Activated CD8-positive, alpha-beta memory T cell treated with anti-CD3 and anti-CD28 coated beads, Interleukin-2, amount 50 U/mL, for 24 hours (primary cell): ENCODE results near the gene WWOX.
A peak's percentile ranks its signal among the peaks of the same experiment; 100 is the strongest.
"Not testable (repeated sequence)": the region's sequence is repeated elsewhere in the genome, so short reads cannot be mapped to it uniquely, and the experiment has no call there.

Source experiments
- DNase-seq: peaks from one replicate; pipeline ENCODE4 v3.0.0-alpha.2; 2020; ENCODE audit errors: extremely low read depth

Gene WWOX

GRCh38 chr16:78500659-78501270 is 401.3 kb downstream of the WWOX start:
- DNase-seq = no peak

GRCh38 chr16:78501744-78502143 is 402.3 kb downstream of the WWOX start:
- DNase-seq = no peak

GRCh38 chr16:78502812-78503350 is 403.4 kb downstream of the WWOX start:
- DNase-seq = no peak

- peak; percentile 2 for DNase-seq
These were observed 404.1 kb downstream of the WWOX start for GRCh38 chr16:78503602-78504001.

GRCh38 chr16:78504401-78504851 is 405.0 kb downstream of the WWOX start:
- no peak for DNase-seq

- no peak for DNase-seq
These were observed 405.6 kb downstream of the WWOX start for GRCh38 chr16:78505036-78505435.

- DNase-seq = no peak
These were observed 406.3 kb downstream of the WWOX start for GRCh38 chr16:78505544-78506366.

- DNase-seq = no peak
These were observed 407.1 kb downstream of the WWOX start for GRCh38 chr16:78506367-78507193.

- no peak for DNase-seq
These were observed 408.1 kb downstream of the WWOX start for GRCh38 chr16:78507576-78507975.

- no peak for DNase-seq
These were observed 410.5 kb downstream of the WWOX start for GRCh38 chr16:78509965-78510364.

- no peak for DNase-seq
These were observed 411.0 kb downstream of the WWOX start for GRCh38 chr16:78510496-78510895.

- no peak for DNase-seq
These were observed 414.4 kb downstream of the WWOX start for GRCh38 chr16:78513838-78514237.

- not testable (repeated sequence) for DNase-seq
These were observed 415.4 kb downstream of the WWOX start for GRCh38 chr16:78514888-78515287.

GRCh38 chr16:78515421-78515820 is 416.0 kb downstream of the WWOX start:
- DNase-seq = no peak

- DNase-seq = no peak
These were observed 416.7 kb downstream of the WWOX start for GRCh38 chr16:78516006-78516736.

- no peak for DNase-seq
These were observed 420.4 kb downstream of the WWOX start for GRCh38 chr16:78519896-78520295.

- DNase-seq = no peak
These were observed 421.0 kb downstream of the WWOX start for GRCh38 chr16:78520470-78520869.

GRCh38 chr16:78522327-78522726 is 422.9 kb downstream of the WWOX start:
- no peak for DNase-seq

- no peak for DNase-seq
These were observed 423.9 kb downstream of the WWOX start for GRCh38 chr16:78523212-78523985.

GRCh38 chr16:78524066-78524595 is 424.7 kb downstream of the WWOX start:
- DNase-seq = no peak
